GM23248 (cell line): ENCODE data around the gene TM9SF2. TPM values are rescaled to one million over a fixed set of nuclear protein-coding genes. Genes with fewer than 3 reads are reported as not detected.

Source experiments
- DNase-seq: peaks from one replicate; pipeline ENCODE4 v3.0.0-alpha.2; 2015
- H2AFZ ChIP-seq: fragments of 200-600 bp; sonication (generic); 2 replicates; pipeline ENCODE4 v1.6.1; 2016; ENCODE audit warnings: antibody characterized with exemption
- H3F3A ChIP-seq: fragments of 200-600 bp; sonication (generic); 2 replicates; pipeline ENCODE4 v1.6.1; 2016; ENCODE audit warnings: mild to moderate bottlenecking, antibody characterized with exemption, mixed run types; ENCODE audit not compliant: insufficient read depth
- H3K27ac ChIP-seq: fragments of 200-600 bp; sonication (generic); 2 replicates; pipeline ENCODE4 v1.5.1; 2016; ENCODE audit warnings: mild to moderate bottlenecking
- H3K27me3 ChIP-seq: fragments of 200-600 bp; sonication (generic); replicated peaks from 2 replicates; pipeline ENCODE4 v1.6.1; 2016; ENCODE audit warnings: mild to moderate bottlenecking; ENCODE audit not compliant: insufficient read depth
- H3K36me3 ChIP-seq: fragments of 200-600 bp; sonication (generic); 2 replicates; pipeline ENCODE4 v1.6.1; 2016; ENCODE audit warnings: low read depth, mild to moderate bottlenecking
- H3K4me1 ChIP-seq: fragments of 200-600 bp; sonication (generic); 2 replicates; pipeline ENCODE4 v1.6.1; 2016; ENCODE audit warnings: mild to moderate bottlenecking; ENCODE audit not compliant: insufficient read depth
- H3K4me2 ChIP-seq: fragments of 200-600 bp; sonication (generic); one replicate; pipeline ENCODE4 v1.6.1; 2016; ENCODE audit warnings: mild to moderate bottlenecking; ENCODE audit not compliant: unreplicated experiment
- H3K4me3 ChIP-seq: fragments of 200-600 bp; sonication (generic); 2 replicates; pipeline ENCODE4 v1.5.1; 2016; ENCODE audit warnings: mild to moderate bottlenecking
- H3K79me2 ChIP-seq: fragments of 200-600 bp; sonication (generic); 2 replicates; pipeline ENCODE4 v1.6.1; 2016; ENCODE audit warnings: mild to moderate bottlenecking; ENCODE audit not compliant: insufficient read depth
- H3K9ac ChIP-seq: fragments of 200-600 bp; sonication (generic); 2 replicates; pipeline ENCODE4 v1.6.1; 2016; ENCODE audit warnings: mild to moderate bottlenecking
- H3K9me2 ChIP-seq: fragments of 200-600 bp; sonication (generic); 2 replicates; pipeline ENCODE4 v1.6.1; 2016; ENCODE audit warnings: mixed run types, mild to moderate bottlenecking, moderate library complexity; ENCODE audit not compliant: insufficient read depth
- H3K9me3 ChIP-seq: fragments of 200-600 bp; sonication (generic); one replicate; pipeline ENCODE4 v1.6.1; 2017; ENCODE audit warnings: low read depth
- H4K20me1 ChIP-seq: fragments of 200-600 bp; sonication (generic); 2 replicates; pipeline ENCODE4 v1.6.0; 2016; ENCODE audit not compliant: insufficient read depth
- EZH2 ChIP-seq: fragments of 200-600 bp; sonication (generic); IDR thresholded peaks from 2 replicates; pipeline ENCODE4 v1.6.1; 2018; ENCODE audit warnings: antibody characterized with exemption, mild to moderate bottlenecking; ENCODE audit not compliant: insufficient read depth, poor library complexity, severe bottlenecking
- EZH2phosphoT487 ChIP-seq: fragments of 200-600 bp; sonication (generic); IDR thresholded peaks from 2 replicates; pipeline ENCODE4 v1.6.1; 2018; ENCODE audit warnings: antibody characterized with exemption, moderate library complexity, mild to moderate bottlenecking, low read depth; ENCODE audit not compliant: insufficient read depth
- WGBS, 2 experiments: methylation state at CpG; one replicate each; pipeline ENCODE4 v1.1.6; 2015 to 2017; ENCODE audit warnings: low lambda C conversion rate in 2 of 2, low coverage in 1 of 2; ENCODE audit errors: missing lambda C conversion rate in 2 of 2; 5-methylcytosine and 5-hydroxymethylcytosine counted together
- in situ Hi-C: fragments of 300-500 bp; cut with MboI; formaldehyde crosslinking; loops from 2 replicates; pipeline ENCODE4 v1.15.0; 2020
- polyA plus RNA-seq: library from polyadenylated mRNA; unstranded; fragments of >200 nt; fragmentation: Nextera tagmentation; extraction: Ambion mirVana; gene quantifications from 2 replicates; pipeline ENCODE4 v1.2.1, GENCODE V29; 2016
- total RNA-seq: library from RNA; depleted of rRNA; stranded (reverse); fragments of >200 nt; shearing (Covaris generic); gene quantifications from 2 replicates; pipeline ENCODE4 v1.2.3, GENCODE V29; 2014

TM9SF2 gene
- total and polyA plus RNA-seq, 2 experiments from 2014 or later, result 162 to 168 TPM

DNA sequence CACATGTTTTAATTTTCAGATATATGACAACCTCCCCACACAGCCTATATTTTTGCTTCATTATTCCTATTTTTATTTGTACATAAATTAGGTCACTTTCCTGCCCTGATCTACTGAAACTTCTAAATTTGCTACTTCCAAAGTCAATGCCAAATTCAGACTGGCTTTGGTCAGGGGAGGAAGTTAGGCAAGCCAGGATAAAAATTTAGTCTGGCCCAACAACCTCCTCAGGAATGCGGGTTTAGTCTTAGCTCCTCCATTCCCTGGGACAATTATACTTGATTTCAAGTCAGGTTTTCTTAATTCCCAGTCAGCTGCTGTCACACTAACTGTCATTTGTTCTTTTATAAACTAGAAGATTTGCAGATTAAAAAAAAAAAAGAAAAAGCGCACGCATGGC lies 84.3 kb downstream of the TM9SF2 start:
- Histone ChIP-seq H3K36me3 (no peaks in the 10 kb centered on the region), H3K27ac (no peak overlapping the region), H3K4me3 (no peak overlapping the region), H3K79me2 (no peaks in the 10 kb centered on the region), H3K4me1 (peaks cover 4% of the 10 kb centered on the region), H4K20me1 (no peaks in the 10 kb centered on the region), H3K9me3 (no peaks in the 10 kb centered on the region), H3K4me2 (no peak overlapping the region), H3K9me2 (no peaks in the 10 kb centered on the region), H3F3A (peaks cover 1% of the 10 kb centered on the region; the same call in 1 of the 2 replicates), H3K9ac (no peak overlapping the region), H3K27me3 (no peaks in the 10 kb centered on the region), H2AFZ (no peak overlapping the region)
- DNase-seq, result peak; percentile 19
- TF ChIP-seq EZH2phosphoT487, result no peak
- no peak for TF ChIP-seq EZH2
- in situ Hi-C loops, result no loop called here
- WGBS, 2 experiments, result 83 to 86% methylated on average over 3 of the region's 3 CpGs

DNA sequence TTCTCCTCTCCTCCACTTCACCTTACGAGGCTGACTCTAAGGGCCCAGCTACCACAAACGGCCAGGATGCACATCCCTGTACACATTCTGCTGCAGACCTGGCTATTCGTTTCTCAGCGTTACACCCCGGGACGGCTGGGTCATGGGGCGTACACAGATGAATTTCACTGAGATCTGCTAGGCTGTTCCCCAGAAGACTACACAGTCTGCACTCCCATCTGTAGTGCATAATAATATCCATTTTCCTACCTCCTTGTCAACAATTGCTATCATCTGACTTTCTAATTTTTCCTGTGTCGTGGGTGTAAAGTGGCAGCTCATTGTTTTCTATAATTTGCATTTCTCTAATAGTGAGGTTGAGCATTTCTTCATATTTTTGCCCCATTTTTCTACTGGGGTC lies 85.7 kb downstream of the TM9SF2 start:
- no peak overlapping the region for H3K4me3 ChIP-seq
- no peak overlapping the region for H3K4me2 ChIP-seq
- H3K9ac ChIP-seq, result no peak overlapping the region
- H3K9me2 ChIP-seq, result no peaks in the 10 kb centered on the region
- H3K36me3 ChIP-seq, result no peaks in the 10 kb centered on the region
- no peaks in the 10 kb centered on the region for H4K20me1 ChIP-seq
- TF ChIP-seq EZH2 (no peak), EZH2phosphoT487 (no peak)
- no peaks in the 10 kb centered on the region for H3K79me2 ChIP-seq
- peaks cover 12% of the 10 kb centered on the region for H3K4me1 ChIP-seq
- H3F3A ChIP-seq, result peaks cover 7% of the 10 kb centered on the region; the same call in 1 of the 2 replicates
- WGBS, 2 experiments, result 54 to 62% methylated on average over 8 of the region's 8 CpGs
- no peak overlapping the region for H3K27ac ChIP-seq
- H3K27me3 ChIP-seq, result no peaks in the 10 kb centered on the region
- no peak for DNase-seq
- H2AFZ ChIP-seq, result no peak overlapping the region
- no peaks in the 10 kb centered on the region for H3K9me3 ChIP-seq
- in situ Hi-C loops, result no loop called here

- no peaks in the 10 kb centered on the region for H3K79me2 ChIP-seq
- H2AFZ ChIP-seq, result no peak overlapping the region
- H3K9ac ChIP-seq, result no peak overlapping the region
- H3K4me2 ChIP-seq, result no peak overlapping the region
- H3K9me2 ChIP-seq, result no peaks in the 10 kb centered on the region
- no peaks in the 10 kb centered on the region for H3K9me3 ChIP-seq
- no peaks in the 10 kb centered on the region for H3K36me3 ChIP-seq
- in situ Hi-C loops, result no loop called here
- H3K4me1 ChIP-seq, result peaks cover 12% of the 10 kb centered on the region
- no peak for DNase-seq
- no peaks in the 10 kb centered on the region for H4K20me1 ChIP-seq
- TF ChIP-seq EZH2, result no peak
- no peak for TF ChIP-seq EZH2phosphoT487
- H3K27me3 ChIP-seq, result no peaks in the 10 kb centered on the region
- 87 to 90% methylated on average over 4 of the region's 4 CpGs for WGBS, 2 experiments
- H3F3A ChIP-seq, result peaks cover 7% of the 10 kb centered on the region; the same call in 1 of the 2 replicates
- H3K27ac ChIP-seq, result no peak overlapping the region
- no peak overlapping the region for H3K4me3 ChIP-seq
Observed at GRCh38 chr13:99587893-99588606, 86.8 kb downstream of the TM9SF2 start.

DNA sequence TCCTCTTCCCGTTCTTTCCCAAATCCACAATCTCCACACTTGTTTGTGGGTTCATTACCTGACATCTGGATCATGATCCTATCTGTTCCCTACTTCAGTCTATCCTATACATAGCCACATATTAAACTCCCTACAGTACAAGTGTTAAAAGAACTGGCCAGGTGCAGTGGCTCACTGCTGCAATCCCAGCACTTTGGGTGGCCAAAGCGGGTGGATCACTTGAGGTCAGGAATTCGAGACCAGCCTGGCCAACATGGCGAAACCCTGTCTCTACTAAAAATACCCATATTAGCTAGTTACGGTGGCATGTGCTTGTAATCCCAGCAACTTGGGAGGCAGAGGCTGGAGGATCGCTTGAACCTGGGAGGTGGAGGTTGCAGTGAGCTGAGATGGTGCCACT lies 88.3 kb downstream of the TM9SF2 start:
- in situ Hi-C loops, result no loop called here
- 82 to 85% methylated on average over 6 of the region's 6 CpGs for WGBS, 2 experiments
- Histone ChIP-seq H3K9ac (no peak overlapping the region), H3K4me1 (peaks cover 12% of the 10 kb centered on the region), H3K9me2 (no peaks in the 10 kb centered on the region), H3K9me3 (no peaks in the 10 kb centered on the region), H3F3A (peaks cover 7% of the 10 kb centered on the region; the same call in 1 of the 2 replicates), H3K36me3 (no peaks in the 10 kb centered on the region), H2AFZ (no peak overlapping the region), H4K20me1 (no peaks in the 10 kb centered on the region), H3K4me3 (no peak overlapping the region), H3K4me2 (no peak overlapping the region), H3K27ac (no peak overlapping the region), H3K27me3 (0 out of 2 replicates have a peak, but pooled peaks cover 2% of the 10 kb centered on the region), H3K79me2 (no peaks in the 10 kb centered on the region)
- DNase-seq, result no peak
- TF ChIP-seq EZH2phosphoT487 (no peak), EZH2 (no peak)
